ENCODE data around the gene ALDH2.
A peak's percentile ranks its signal among the peaks of the same experiment; 100 is the strongest.
"Not testable (repeated sequence)": the region's sequence is repeated elsewhere in the genome, so short reads cannot be mapped to it uniquely, and the experiment has no call there.

Gene ALDH2

GRCh38 chr12:111827907-111828306 lies 61.2 kb downstream of the ALDH2 start:
- DNase-seq (ENCODE audit: low spot score) = no peak

DNA sequence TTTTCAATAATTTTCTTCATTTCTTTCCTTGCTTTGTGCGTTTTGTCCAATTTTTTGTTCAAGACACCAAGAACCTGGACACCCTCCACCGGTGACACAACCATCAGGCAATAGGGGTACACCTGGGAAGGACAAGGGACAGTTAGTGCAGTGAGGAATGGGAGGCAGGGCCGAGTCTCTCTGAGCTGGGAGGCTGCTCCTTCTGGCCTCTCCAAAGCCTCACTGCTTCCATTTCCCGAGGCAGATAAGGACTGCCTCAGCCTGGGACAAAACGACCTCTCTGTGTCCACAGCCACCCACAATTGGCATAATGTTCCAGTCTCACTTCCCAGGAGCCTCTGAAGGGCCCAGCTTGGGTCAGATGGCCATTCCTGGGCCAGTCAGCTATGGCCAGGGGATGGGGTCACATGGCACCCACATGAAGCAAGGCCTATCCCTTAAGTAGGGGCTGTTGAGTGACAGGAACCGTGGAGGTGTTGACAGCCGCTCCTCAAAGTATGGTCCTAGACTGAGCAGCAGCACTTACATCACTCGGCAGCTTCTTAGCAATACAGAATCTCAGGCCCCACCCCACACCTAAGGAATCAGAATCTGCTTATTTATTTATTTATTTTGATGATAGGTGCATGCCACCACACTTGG lies 61.7 kb downstream of the ALDH2 start:
- DNase-seq (ENCODE audit: low spot score) = no peak

GRCh38 chr12:111829635-111830034 lies 62.9 kb downstream of the ALDH2 start:
- DNase-seq (ENCODE audit: low spot score) = not testable (repeated sequence)

GRCh38 chr12:111834740-111835386 lies 68.1 kb downstream of the ALDH2 start:
- DNase-seq (ENCODE audit: low spot score) = not testable (repeated sequence)

DNA sequence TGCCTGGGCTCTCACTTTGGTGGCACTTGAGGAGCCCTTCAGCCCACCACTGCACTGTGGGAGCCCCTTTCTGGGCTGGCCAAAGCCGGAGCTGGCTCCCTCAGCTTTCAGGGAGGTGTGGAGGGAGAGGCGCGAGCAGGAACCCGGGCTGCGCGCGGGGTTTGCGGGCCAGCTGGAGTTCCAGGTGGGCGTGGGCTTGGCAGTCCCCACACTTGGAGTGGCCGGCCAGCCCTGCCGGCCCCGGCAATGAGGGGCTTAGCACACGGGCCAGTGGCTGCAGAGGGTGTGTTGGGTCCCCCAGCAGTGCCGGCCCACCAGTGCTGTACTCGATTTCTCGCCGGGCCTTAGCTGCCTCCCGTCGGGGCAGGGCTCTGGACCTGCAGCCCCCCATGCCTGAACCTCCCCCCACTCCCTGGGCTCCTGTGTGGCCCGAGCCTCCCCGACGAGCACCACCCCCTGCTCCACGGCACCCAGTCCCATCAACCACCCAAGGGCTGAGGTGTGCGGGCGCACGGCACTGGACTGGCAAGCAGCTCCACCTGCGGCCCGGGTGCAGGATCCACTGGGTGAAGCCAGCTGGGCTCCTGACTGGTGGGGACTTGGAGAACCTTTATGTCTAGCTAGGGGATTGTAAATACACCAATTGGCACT lies 68.9 kb downstream of the ALDH2 start:
- not testable (repeated sequence) for DNase-seq (ENCODE audit: low spot score)

GRCh38 chr12:111838353-111838752 lies 71.6 kb downstream of the ALDH2 start:
- no peak for DNase-seq (ENCODE audit: low spot score)

DNA sequence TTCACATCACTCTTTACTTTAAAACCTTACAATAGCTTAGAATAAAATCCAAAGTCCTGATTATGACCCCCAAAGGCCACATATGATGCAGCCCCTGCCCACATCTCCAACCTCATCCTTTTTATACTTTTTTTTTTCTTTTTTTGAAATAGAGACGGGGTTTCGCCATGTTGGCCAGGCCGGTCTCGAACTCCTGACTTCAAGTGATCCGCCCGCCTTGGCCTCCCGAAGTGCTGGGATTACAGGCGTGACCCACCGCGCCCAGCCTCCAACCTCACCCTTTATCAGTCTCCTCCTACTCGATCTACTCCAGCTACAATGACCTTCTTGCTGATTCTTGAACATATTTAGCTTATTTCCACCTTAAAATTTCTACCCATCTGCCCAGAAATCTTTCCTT lies 74.1 kb downstream of the ALDH2 start:
- DNase-seq (ENCODE audit: low spot score) = no peak

DNA sequence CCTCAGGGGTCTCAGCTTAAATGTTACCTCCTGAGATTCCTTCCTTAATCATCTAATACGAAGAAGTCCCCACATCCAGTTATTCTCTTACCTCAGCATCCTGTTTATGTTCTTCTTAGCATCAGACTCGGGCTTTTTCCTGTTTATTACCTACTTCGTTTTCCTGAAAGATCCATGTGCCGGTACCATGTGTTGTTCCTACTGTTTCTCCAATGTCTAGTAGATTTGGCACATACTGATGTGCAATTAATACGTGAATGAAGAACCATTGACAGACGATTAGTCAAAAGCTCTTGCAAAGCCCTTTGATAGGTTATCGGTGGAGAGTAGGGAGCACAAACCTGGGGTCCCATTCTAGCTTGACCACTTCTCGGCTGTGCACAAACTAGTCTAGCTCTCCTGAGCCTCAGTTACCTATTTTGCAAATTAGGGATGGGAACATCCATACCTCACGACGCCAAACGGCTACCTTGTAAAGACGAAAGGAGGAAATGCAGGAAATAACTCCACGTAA lies 74.6 kb downstream of the ALDH2 start:
- DNase-seq (ENCODE audit: low spot score) = no peak

GRCh38 chr12:111841750-111842555 lies 75.2 kb downstream of the ALDH2 start, which contains the start of gene MAPKAPK5:
Gene MAPKAPK5, plus strand, starts transcription at chr12:111842228. Its CDS starts 506 bp downstream, at chr12:111842734.
- peak; percentile 100 for DNase-seq (ENCODE audit: low spot score)

- DNase-seq (ENCODE audit: low spot score) = no peak
These were observed 76.0 kb downstream of the ALDH2 start for GRCh38 chr12:111842556-111843396.

DNA sequence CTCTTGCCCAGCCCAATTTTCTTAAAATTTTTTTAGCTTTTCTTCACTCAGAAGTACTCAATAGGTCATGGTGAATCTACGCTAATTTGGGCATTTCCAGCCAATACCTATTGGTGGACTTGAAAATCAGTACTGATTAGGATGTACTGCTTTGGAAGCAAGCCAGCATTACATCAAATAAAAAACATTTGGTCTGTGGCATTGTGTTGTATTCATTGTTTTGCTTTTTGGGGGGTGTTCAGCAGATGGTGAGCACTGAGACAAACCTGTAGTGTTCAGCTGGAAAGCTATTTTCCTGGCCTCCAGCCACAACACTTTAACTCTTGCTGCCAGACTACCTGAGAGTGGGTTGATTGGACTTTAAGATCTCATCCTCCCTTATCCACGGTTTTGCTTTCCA lies 79.3 kb downstream of the ALDH2 start:
- no peak for DNase-seq (ENCODE audit: low spot score)

- no peak for DNase-seq (ENCODE audit: low spot score)
These were observed 83.8 kb downstream of the ALDH2 start for GRCh38 chr12:111850526-111850925.

DNA sequence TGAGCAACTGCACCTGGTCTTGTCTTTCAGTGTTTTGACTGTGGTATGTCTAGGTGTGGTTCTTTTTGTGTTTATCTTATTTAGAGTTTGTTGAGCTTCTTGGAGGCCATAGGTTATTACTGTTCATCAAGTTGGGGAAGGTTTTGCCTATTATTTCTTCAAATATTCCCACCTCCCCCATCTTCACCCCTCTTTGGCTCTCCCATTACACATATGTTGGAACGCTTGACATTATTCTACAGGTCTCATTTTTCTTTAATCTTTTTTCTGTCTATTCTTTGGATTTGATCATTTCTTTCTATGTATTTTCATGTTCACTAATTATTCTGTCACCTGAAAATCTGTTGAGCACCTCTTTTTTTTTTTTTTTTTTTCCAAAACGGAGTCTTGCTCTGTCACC lies 91.5 kb downstream of the ALDH2 start:
- DNase-seq (ENCODE audit: low spot score) = no peak

- DNase-seq (ENCODE audit: low spot score) = no peak
These were observed 92.0 kb downstream of the ALDH2 start for GRCh38 chr12:111858778-111859177.

GRCh38 chr12:111864913-111865312 lies 98.2 kb downstream of the ALDH2 start:
- no peak for DNase-seq (ENCODE audit: low spot score)
